NCI-H510A treated with DMSO at 0.1 percent for 48 hours (cell line): ENCODE results near the gene KIRREL3.

ENCODE experiments used
- DNase-seq: peaks from one replicate; lab custom pipeline; 2025; lab: John Stamatoyannopoulos, UW

KIRREL3 gene

GRCh38 chr11:126663749-126664592 is 336.6 kb downstream of the KIRREL3 start:
- no peak for DNase-seq

DNA sequence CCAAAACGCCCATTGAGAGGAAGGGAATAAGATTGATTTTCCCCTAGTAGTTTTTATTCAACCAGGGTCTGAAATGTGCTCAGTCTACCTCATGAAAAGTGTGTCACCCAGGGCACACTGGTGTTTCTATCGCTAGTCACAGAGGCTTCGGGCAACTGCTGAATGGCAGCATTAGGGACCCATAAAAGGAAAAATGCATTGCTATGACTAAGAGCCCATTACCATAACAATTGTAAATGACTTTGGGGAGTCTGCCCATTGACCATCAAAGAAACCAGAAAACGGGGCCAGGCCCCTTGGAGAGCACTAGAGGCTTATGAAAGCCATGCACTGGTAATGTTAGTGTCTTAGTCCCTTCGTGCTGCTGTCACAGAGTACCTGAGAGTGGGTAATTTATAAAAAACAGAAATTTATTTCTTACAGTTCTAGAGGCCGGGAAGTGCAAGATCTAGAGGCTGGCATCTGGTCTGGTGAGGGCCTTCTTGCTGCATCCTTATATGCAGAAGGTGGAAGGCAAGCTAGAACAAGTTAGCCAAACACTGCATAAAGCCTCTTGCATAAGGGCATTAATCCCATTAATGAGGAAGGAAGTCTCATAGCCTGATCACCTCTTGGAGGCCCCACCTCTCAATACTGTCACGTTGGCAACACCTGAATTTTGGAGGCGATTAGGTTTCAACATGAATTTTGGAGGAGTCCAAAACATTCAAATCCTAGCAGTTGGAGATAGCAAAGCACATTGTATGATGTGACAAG is 338.4 kb downstream of the KIRREL3 start:
- no peak for DNase-seq

GRCh38 chr11:126660761-126661425 is 339.7 kb downstream of the KIRREL3 start:
- no peak for DNase-seq

GRCh38 chr11:126660321-126660720 is 340.2 kb downstream of the KIRREL3 start:
- no peak for DNase-seq

DNA sequence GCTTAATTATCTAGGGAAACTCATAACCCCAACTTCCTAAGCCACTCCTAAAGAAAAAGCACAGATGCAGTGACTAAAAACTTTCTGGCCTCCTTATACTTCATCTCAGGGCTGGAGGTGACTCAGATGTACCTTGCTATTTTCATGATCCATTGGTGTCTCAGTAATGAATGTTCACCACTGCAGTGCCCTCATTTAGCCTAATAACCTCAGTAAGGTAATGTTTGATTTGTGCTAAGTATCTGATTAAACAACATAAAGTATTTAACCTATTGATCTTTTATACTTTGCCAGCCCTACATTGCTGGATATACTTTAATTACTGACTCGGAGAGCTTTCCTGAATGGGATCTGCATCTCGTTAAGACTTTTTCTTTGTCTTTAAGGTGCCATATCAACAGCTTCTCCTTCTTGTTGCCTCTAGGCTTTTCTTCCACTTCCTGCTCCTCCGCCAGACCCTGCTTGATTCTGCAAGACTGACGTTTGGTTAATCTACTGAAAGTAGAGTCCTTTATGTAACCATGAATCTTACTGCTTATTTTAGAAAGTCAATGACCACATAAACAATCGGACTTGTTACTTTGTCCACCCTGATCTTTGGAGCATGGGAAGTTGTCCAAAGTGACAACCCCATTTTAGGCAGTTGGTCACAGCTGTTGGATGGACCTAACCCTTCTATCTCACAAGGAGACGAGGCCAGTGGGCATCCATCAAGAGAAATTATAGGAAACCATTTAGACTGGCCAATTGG is 342.1 kb downstream of the KIRREL3 start:
- no peak for DNase-seq

- DNase-seq = no peak
These were observed 344.8 kb downstream of the KIRREL3 start for GRCh38 chr11:126655807-126656128.

GRCh38 chr11:126654886-126655806 is 345.4 kb downstream of the KIRREL3 start:
- no peak for DNase-seq

DNA sequence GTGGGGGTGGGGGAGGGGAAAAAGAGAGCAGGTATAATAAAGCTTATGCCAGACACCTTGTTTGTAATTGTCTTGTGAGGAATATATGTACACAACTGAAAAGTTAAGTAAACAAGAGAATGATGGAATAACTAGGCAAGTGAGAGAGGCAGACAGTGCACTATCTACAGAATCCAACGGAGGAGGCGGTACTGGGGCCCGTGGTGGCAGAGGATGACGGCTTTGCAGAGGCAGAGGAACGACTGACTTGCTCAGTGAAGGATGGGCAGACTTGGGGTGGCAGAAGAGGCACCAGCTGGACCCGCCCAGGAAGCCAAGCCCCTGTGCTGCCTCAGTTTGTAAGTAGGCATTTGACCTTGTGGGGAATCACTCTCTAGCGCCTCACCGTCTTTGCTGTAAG is 347.5 kb downstream of the KIRREL3 start:
- DNase-seq = no peak

GRCh38 chr11:126647735-126648134 is 352.8 kb downstream of the KIRREL3 start:
- DNase-seq = no peak

- DNase-seq = no peak
These were observed 353.6 kb downstream of the KIRREL3 start for GRCh38 chr11:126646701-126647557.

- DNase-seq = no peak
These were observed 355.4 kb downstream of the KIRREL3 start for GRCh38 chr11:126645186-126645585.

- no peak for DNase-seq
These were observed 360.4 kb downstream of the KIRREL3 start for GRCh38 chr11:126640186-126640585.

GRCh38 chr11:126639692-126640091 is 360.9 kb downstream of the KIRREL3 start:
- DNase-seq = no peak

GRCh38 chr11:126638648-126639047 is 361.9 kb downstream of the KIRREL3 start:
- no peak for DNase-seq

DNA sequence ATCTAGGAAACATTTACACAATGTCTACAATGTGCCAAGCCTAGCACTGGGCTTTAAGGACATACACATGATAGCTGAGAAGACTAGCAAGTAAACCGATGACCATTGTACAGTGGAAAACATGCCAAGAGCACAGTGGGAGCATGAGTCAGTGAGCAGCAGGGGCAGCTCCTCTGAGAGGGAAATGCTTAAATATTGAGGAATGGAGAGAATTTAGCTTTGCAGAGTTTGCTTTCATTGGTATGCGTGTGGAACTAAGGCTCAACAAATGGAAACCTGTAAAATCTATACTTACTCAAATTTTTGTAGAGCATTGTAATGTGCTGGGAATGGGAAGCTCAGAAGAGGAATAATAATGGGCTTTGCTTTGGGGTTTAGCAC is 362.8 kb downstream of the KIRREL3 start:
- DNase-seq = no peak

- no peak for DNase-seq
These were observed 363.4 kb downstream of the KIRREL3 start for GRCh38 chr11:126636911-126637794.

GRCh38 chr11:126635511-126635910 is 365.1 kb downstream of the KIRREL3 start:
- DNase-seq = no peak

- no peak for DNase-seq
These were observed 365.6 kb downstream of the KIRREL3 start for GRCh38 chr11:126634963-126635362.

- no peak for DNase-seq
These were observed 367.2 kb downstream of the KIRREL3 start for GRCh38 chr11:126633330-126633729.
